Heart right ventricle (tissue), 16 donors: Measurements from ENCODE around the gene NCAPH2. TPM values are rescaled to one million over a fixed set of nuclear protein-coding genes. Genes with fewer than 3 reads are reported as not detected.

ENCODE experiments used
- ATAC-seq, 8 donors: fragments of 200-7000 bp; cut with Tn5 transposase; one replicate each; pipeline ENCODE4 v1.9.1; 2020; ENCODE audit warnings: mild to moderate bottlenecking in 8 of 8, moderate library complexity in 8 of 8, moderate number of reproducible peaks in 1 of 8
- DNase-seq, 2 donors: peaks; one replicate each; pipeline ENCODE4 v3.0.0-alpha.2; 2020
- H3K27ac ChIP-seq, 10 donors: fragments of 200-600 bp; sonication (generic) in 2 of 10; one replicate each; pipeline versions ENCODE4 v1.5.0 to v1.8.0; 2020 to 2022; ENCODE audit warnings: mild to moderate bottlenecking in 3 of 10
- H3K27me3 ChIP-seq, 7 donors: fragments of 200-600 bp; one replicate each; pipeline ENCODE4 v1.8.0; 2021 to 2022; ENCODE audit warnings: mild to moderate bottlenecking in 2 of 7
- H3K36me3 ChIP-seq, 9 donors: fragments of 200-600 bp; sonication (generic) in 1 of 9; one replicate each; pipeline versions ENCODE4 v1.5.0 to v1.8.0; 2020 to 2022; ENCODE audit warnings: mild to moderate bottlenecking in 2 of 9
- H3K4me1 ChIP-seq, 9 donors: fragments of 200-600 bp; sonication (generic) in 1 of 9; one replicate each; pipeline versions ENCODE4 v1.5.0 to v1.8.0; 2020 to 2022; ENCODE audit warnings: mild to moderate bottlenecking in 4 of 9
- H3K4me3 ChIP-seq, 10 donors: fragments of 200-600 bp; sonication (generic) in 2 of 10; one replicate each; pipeline versions ENCODE4 v1.5.0 to v1.8.0; 2020 to 2022; ENCODE audit warnings: mild to moderate bottlenecking in 7 of 10, moderate library complexity in 2 of 10
- H3K9me3 ChIP-seq, 11 donors: fragments of 200-600 bp in 10 of 11; sonication (generic) in 2 of 11; one replicate each; pipeline versions ENCODE4 v1.5.0 to v1.8.0; 2013 to 2022; ENCODE audit warnings: mild to moderate bottlenecking in 2 of 11, control low read depth in 1 of 11, moderate library complexity in 1 of 11
- CTCF ChIP-seq, 9 donors: fragments of 200-600 bp; sonication (generic) in 2 of 9; IDR thresholded peaks; one replicate each; pipeline versions ENCODE4 v1.5.0 to v1.8.0; 2021 to 2022; ENCODE audit warnings: antibody characterized with exemption in 9 of 9, mild to moderate bottlenecking in 5 of 9, moderate library complexity in 1 of 9
- WGBS, 2 donors: extraction: QIAGEN DNeasy Blood & Tissue Kit; methylation state at CpG; one replicate each; pipeline ENCODE4 v1.1.7; 2013; ENCODE audit warnings: inconsistent platforms in 1 of 2; 5-methylcytosine and 5-hydroxymethylcytosine counted together
- intact Hi-C, 10 donors: fragments of 100-400 bp; cut with DNase I; formaldehyde crosslinking; loops; one replicate each; pipeline versions ENCODE4 v1.11.1 to v1.14.2; 2022
- polyA plus RNA-seq, 2 donors: library from polyadenylated mRNA; stranded (reverse); fragments of 200-250 nt; gene quantifications; one replicate each; pipeline ENCODE4 v1.2.3, GENCODE V29; 2013
- total RNA-seq, 10 donors: library from RNA; stranded (reverse); fragmentation: NEBNext Ultra II Directional in 3 of 10; extraction: Animal tissue kit (Norgen Biotek cat#: 25700) in 3 of 10; gene quantifications; one replicate each; pipeline versions ENCODE4 v1.2.1 to v1.2.4, GENCODE V29; 2021 to 2023
- donor health status: Arrhythmogenic right ventricular cardiomyopathy.
- donor health status: ischemic (EF 13 %, LVEDD 7.1; RV severe dilation, severe dysfunction).
- donor health status: healthy with polysubstance abuse.
- donor health status: DM: no; HTN: yes; CAD: no.
- donor health status: DM: no; HTN: no; CAD: no.
- donor health status: ischemic (EF 25% LVEDD 6.9; RV normal size, moderate dysfunction).
- donor health status: ischemic (EF 25% LVEDD 5.7; RV mildly dilated, moderate dysfunction).
- donor health status: healthy.
- donor health status: DM: yes; HTN: yes; CAD: no.
- donor health status: Ischemic cardiomyopathy.
- donor health status: ischemic (EF 35%, LVEDD 5.7; RV mildly dilated, moderate dysfunction).
- donor health status: nonischemic (EF 11% LVEDD 7.7; RV severe dilation, severe dysfunction).
- donor health status: DM: yes; HTN: yes; CAD: no.
- donor health status: PGD.
- donor health status: ischemic (EF 29% LVEDD 5.4; RV normal size, mild dysfunction).
- donor health status: nonischemic (EF 23%, LVEDD 6.1; RV moderate dilation, normal function).

Gene NCAPH2
- total and polyA plus RNA-seq, 12 donors: 21.7 to 54.8 (median 27.8) TPM

- Histone ChIP-seq H3K27me3 (peaks cover 3 to 39% (median 18%) of the 10 kb centered on the region in 7 donors), H3K9me3 (no peaks in the 10 kb centered on the region), H3K27ac (peak overlapping the region; percentile 84 to 99 (median 95)), H3K4me3 (peak overlapping the region in 9 of 10 donors; percentile 40 to 86 (median 72)), H3K4me1 (peaks cover 13 to 80% (median 62%) of the 10 kb centered on the region in 9 donors), H3K36me3 (peaks cover 0 to 26% (median under 1%) of the 10 kb centered on the region in 9 donors)
- no peak for ATAC-seq
- TF ChIP-seq CTCF (IDR thresholded peaks at IDR 0.05): no peak
- DNase-seq: no peak
- 63 to 69% methylated on average over 15 of the region's 15 CpGs for WGBS, 2 donors
- intact Hi-C loops: loop anchor here in 2 of 10 donors (5.0 to 10.0 kb wide), 3 partner anchors 33 to 284 kb away; partner anchors contain the start of genes SYCE3 (in 1 of the 2) and TUBGCP6 (in 1 of the 2)
These were observed 20.8 kb downstream of the NCAPH2 start for GRCh38 chr22:50528682-50529415.

- H3K27me3 ChIP-seq: peaks cover 3 to 45% (median 21%) of the 10 kb centered on the region in 7 donors
- WGBS, 2 donors: 9 to 11% methylated on average over 49 to 50 of the region's 50 CpGs
These were observed 21.4 kb downstream of the NCAPH2 start for GRCh38 chr22:50529416-50529896.

GRCh38 chr22:50529897-50530579, 22.0 kb downstream of the NCAPH2 start, which contains the start of gene TYMP:
Gene TYMP (minus strand): TSS chr22:50530012. CDS start chr22:50529709, 303 bp downstream.
- peak; percentile 23 to 44 (median 34) for ATAC-seq
- Histone ChIP-seq H3K36me3 (peaks cover 0 to 18% (median 0%) of the 10 kb centered on the region in 9 donors), H3K9me3 (no peaks in the 10 kb centered on the region), H3K4me3 (peak within 1 kb of the TSS; percentile 40 to 86 (median 71)), H3K4me1 (peaks cover 9 to 70% (median 52%) of the 10 kb centered on the region in 9 donors), H3K27me3 (peaks cover 3 to 49% (median 25%) of the 10 kb centered on the region in 7 donors), H3K27ac (peak within 1 kb of the TSS; percentile 84 to 99 (median 95))
- no peak for TF ChIP-seq CTCF (IDR thresholded peaks at IDR 0.05)
- peak; percentile 83 to 88 for DNase-seq
- intact Hi-C loops: loop anchor here in 4 of 10 donors (5.0 to 10.0 kb wide), 3 partner anchors 32 to 285 kb away; partner anchors contain the start of genes SYCE3 (in 1 of the 4) and TUBGCP6 (in 1 of the 4)
- WGBS, 2 donors: 1% methylated on average over 84 to 92 of the region's 92 CpGs

More at GRCh38 chr22:50529416-50529896, 21.4 kb downstream of the NCAPH2 start:
- intact Hi-C loops: loop anchor here in 2 of 10 donors (5.0 to 10.0 kb wide), 3 partner anchors 33 to 285 kb away; partner anchors contain the start of genes SYCE3 (in 1 of the 2) and TUBGCP6 (in 1 of the 2)
- ATAC-seq (no peak), DNase-seq (no peak)
- Histone ChIP-seq H3K9me3 (no peaks in the 10 kb centered on the region), H3K27ac (peak overlapping the region; percentile 84 to 99 (median 95)), H3K4me3 (peak overlapping the region in 9 of 10 donors; percentile 40 to 86 (median 72)), H3K4me1 (peaks cover 9 to 76% (median 58%) of the 10 kb centered on the region in 9 donors), H3K36me3 (peaks cover 0 to 20% (median 0%) of the 10 kb centered on the region in 9 donors)
- no peak for TF ChIP-seq CTCF (IDR thresholded peaks at IDR 0.05)

- DNase-seq: peak in 1 of 2 donors; percentile 50
- peaks cover 3 to 53% (median 25%) of the 10 kb centered on the region in 7 donors for H3K27me3 ChIP-seq
- 2 to 4% methylated on average over 21 of the region's 21 CpGs for WGBS, 2 donors
These were observed 22.5 kb downstream of the NCAPH2 start for GRCh38 chr22:50530580-50530876.

More at GRCh38 chr22:50530580-50530876, 22.5 kb downstream of the NCAPH2 start:
- ATAC-seq: no peak
- intact Hi-C loops: loop anchor here in 2 of 10 donors (5.0 kb wide), 1 partner anchor 92 kb away; no protein-coding TSS in a partner anchor
- Histone ChIP-seq H3K27ac (peak overlapping the region; percentile 84 to 99 (median 95)), H3K4me3 (peak overlapping the region; percentile 40 to 86 (median 71)), H3K36me3 (peaks cover 0 to 18% (median 0%) of the 10 kb centered on the region in 9 donors), H3K4me1 (peaks cover 9 to 68% (median 50%) of the 10 kb centered on the region in 9 donors), H3K9me3 (no peaks in the 10 kb centered on the region)
- no peak for TF ChIP-seq CTCF (IDR thresholded peaks at IDR 0.05)
